Activated CD4-positive, alpha-beta T cell treated with anti-CD3 and anti-CD28 coated beads, Interleukin-10, Interleukin-2, amounts not matched to agents 100 ng/mL and 50 ng/mL, durations not matched to agents 16 hours and 8 hours (primary cell): ENCODE results near the gene NACC2.

Source experiments
- DNase-seq: peaks from one replicate; pipeline ENCODE4 v3.0.0-alpha.2; 2020

Gene NACC2

GRCh38 chr9:136054798-136055714 is 40.0 kb downstream of the NACC2 start:
- DNase-seq: no peak

GRCh38 chr9:136054146-136054545 is 40.9 kb downstream of the NACC2 start:
- DNase-seq: no peak

- no peak for DNase-seq
These were observed 41.3 kb downstream of the NACC2 start for GRCh38 chr9:136053757-136054142.

- DNase-seq: no peak
These were observed 41.9 kb downstream of the NACC2 start for GRCh38 chr9:136052991-136053756.

- DNase-seq: no peak
These were observed 42.6 kb downstream of the NACC2 start for GRCh38 chr9:136052472-136052880.

GRCh38 chr9:136051837-136052471 is 43.1 kb downstream of the NACC2 start:
- peak; percentile 15 for DNase-seq

GRCh38 chr9:136051453-136051836 is 43.6 kb downstream of the NACC2 start:
- no peak for DNase-seq

GRCh38 chr9:136050701-136051452 is 44.2 kb downstream of the NACC2 start:
- no peak for DNase-seq

GRCh38 chr9:136050266-136050700 is 44.8 kb downstream of the NACC2 start:
- no peak for DNase-seq

GRCh38 chr9:136049491-136050265 is 45.4 kb downstream of the NACC2 start:
- DNase-seq: no peak

GRCh38 chr9:136048560-136049411 is 46.3 kb downstream of the NACC2 start:
- no peak for DNase-seq

GRCh38 chr9:136047775-136048559 is 47.1 kb downstream of the NACC2 start:
- no peak for DNase-seq

- DNase-seq: no peak
These were observed 47.9 kb downstream of the NACC2 start for GRCh38 chr9:136047076-136047774.

- DNase-seq: no peak
These were observed 48.6 kb downstream of the NACC2 start for GRCh38 chr9:136046554-136046920.

GRCh38 chr9:136045595-136046553 is 49.2 kb downstream of the NACC2 start:
- DNase-seq: no peak

GRCh38 chr9:136044971-136045594 is 50.0 kb downstream of the NACC2 start:
- no peak for DNase-seq

- no peak for DNase-seq
These were observed 50.7 kb downstream of the NACC2 start for GRCh38 chr9:136044207-136044970.
